ENCODE results near the gene ISCU.
A peak's percentile ranks its signal among the peaks of the same experiment; 100 is the strongest.

ISCU gene

GRCh38 chr12:108563136-108563803 lies 874 bp downstream of the ISCU start:
- H3K27ac ChIP-seq = peak overlapping the region; percentile 83
- CTCF ChIA-PET = interaction anchor here (0.6 to 4.4 kb wide), 4 partner anchors 54 to 152 kb away, joined by 3 to 30 read pairs (median 4); no protein-coding TSS in a partner anchor
- peak; percentile 94 for DNase-seq (ENCODE audit: low spot score)
- POLR2A ChIA-PET (ENCODE audit: low non-redundant PET) = no interaction called here
- peak; percentile 89 for TF ChIP-seq CTCF (conservative IDR thresholded peaks at IDR 0.05; ENCODE audit: low read depth)

DNA sequence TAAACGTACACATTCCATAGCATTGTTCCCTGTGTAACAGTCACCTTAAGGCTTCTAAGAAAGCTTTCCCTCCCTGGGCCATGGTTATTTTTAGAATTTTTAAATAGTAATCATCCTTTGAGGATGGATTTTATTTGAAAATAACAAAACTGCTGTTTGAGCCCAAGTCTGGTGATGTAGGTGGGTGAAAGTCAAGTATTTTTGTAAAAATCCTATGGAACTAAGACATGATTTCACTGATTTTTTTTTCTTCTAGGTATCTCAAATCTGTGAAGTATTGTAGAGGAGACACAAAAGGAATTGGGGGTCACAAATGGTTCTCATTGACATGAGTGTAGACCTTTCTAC lies 1.4 kb downstream of the ISCU start:
- DNase-seq (ENCODE audit: low spot score) = no peak
- ChIA-PET CTCF (interaction anchor here (0.6 to 4.4 kb wide), 5 partner anchors 8 to 152 kb away, joined by 3 to 30 read pairs (median 4); no protein-coding TSS in a partner anchor), POLR2A (ENCODE audit: low non-redundant PET) (no interaction called here)
- TF ChIP-seq CTCF (conservative IDR thresholded peaks at IDR 0.05; ENCODE audit: low read depth) = peak; percentile 48
- peak overlapping the region; percentile 83 for H3K27ac ChIP-seq

DNA sequence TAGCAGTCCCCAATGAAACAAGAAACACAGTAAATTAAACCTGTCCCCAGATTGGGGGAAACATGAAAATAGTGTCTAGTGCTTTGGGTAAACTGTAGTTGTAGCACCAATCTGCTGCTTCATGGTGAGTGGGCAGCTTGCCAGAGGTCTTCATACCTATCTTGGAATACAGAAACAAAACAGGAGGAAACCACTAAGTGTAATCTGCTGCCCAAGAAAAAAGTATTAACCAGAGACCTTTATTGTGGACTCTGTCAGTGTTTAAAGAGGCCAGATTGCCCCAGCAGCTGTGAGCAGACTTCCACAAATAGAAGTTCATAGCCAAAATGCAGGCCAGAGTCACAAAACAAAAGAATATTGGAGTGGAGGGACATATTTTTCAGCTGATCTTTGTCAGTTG lies 2.3 kb downstream of the ISCU start:
- ChIA-PET POLR2A (ENCODE audit: low non-redundant PET) (interaction anchor here (0.6 kb wide), 1 partner anchor 48 kb away, joined by 3 read pairs; no protein-coding TSS in a partner anchor), CTCF (interaction anchor here (1.2 to 4.4 kb wide), 2 partner anchors 53 to 239 kb away, joined by 4 to 30 read pairs; no protein-coding TSS in a partner anchor)
- no peak for DNase-seq (ENCODE audit: low spot score)
- no peak for TF ChIP-seq CTCF (conservative IDR thresholded peaks at IDR 0.05; ENCODE audit: low read depth)
- H3K27ac ChIP-seq = no peak overlapping the region

GRCh38 chr12:108565146-108565545 lies 2.8 kb downstream of the ISCU start:
- DNase-seq (ENCODE audit: low spot score) = no peak
- ChIA-PET POLR2A (ENCODE audit: low non-redundant PET) (interaction anchor here (0.6 kb wide), 1 partner anchor 47 kb away, joined by 3 read pairs; no protein-coding TSS in a partner anchor), CTCF (interaction anchor here (0.6 to 4.4 kb wide), 3 partner anchors 52 to 238 kb away, joined by 3 to 30 read pairs (median 4); no protein-coding TSS in a partner anchor)
- no peak overlapping the region for H3K27ac ChIP-seq
- no peak for TF ChIP-seq CTCF (conservative IDR thresholded peaks at IDR 0.05; ENCODE audit: low read depth)

GRCh38 chr12:108565976-108566375 lies 3.6 kb downstream of the ISCU start:
- peak; percentile 85 for DNase-seq (ENCODE audit: low spot score)
- ChIA-PET POLR2A (ENCODE audit: low non-redundant PET) (interaction anchor here (0.6 kb wide), 1 partner anchor 255 kb away, joined by 3 read pairs; no protein-coding TSS in a partner anchor), CTCF (interaction anchor here (0.6 to 4.4 kb wide), 3 partner anchors 52 to 77 kb away, joined by 3 to 30 read pairs (median 4); no protein-coding TSS in a partner anchor)
- peak overlapping the region; percentile 76 for H3K27ac ChIP-seq
- no peak for TF ChIP-seq CTCF (conservative IDR thresholded peaks at IDR 0.05; ENCODE audit: low read depth)

GRCh38 chr12:108566452-108566851 lies 4.1 kb downstream of the ISCU start:
- no peak for DNase-seq (ENCODE audit: low spot score)
- ChIA-PET CTCF (interaction anchor here (1.5 to 4.4 kb wide), 2 partner anchors 51 to 54 kb away, joined by 4 to 30 read pairs; no protein-coding TSS in a partner anchor), POLR2A (ENCODE audit: low non-redundant PET) (no interaction called here)
- peak overlapping the region; percentile 76 for H3K27ac ChIP-seq
- TF ChIP-seq CTCF (conservative IDR thresholded peaks at IDR 0.05; ENCODE audit: low read depth) = no peak

Measured in RWPE1 (cell line).